ENCODE results near the gene MIER1. TPM values are rescaled to one million over a fixed set of nuclear protein-coding genes. Genes with fewer than 3 reads are reported as not detected.

Gene MIER1
- total and polyA plus RNA-seq, 2 donors (not counting 1 experiment from before 2014, with no cell fraction given), result 7.7 to 55.0 TPM

DNA sequence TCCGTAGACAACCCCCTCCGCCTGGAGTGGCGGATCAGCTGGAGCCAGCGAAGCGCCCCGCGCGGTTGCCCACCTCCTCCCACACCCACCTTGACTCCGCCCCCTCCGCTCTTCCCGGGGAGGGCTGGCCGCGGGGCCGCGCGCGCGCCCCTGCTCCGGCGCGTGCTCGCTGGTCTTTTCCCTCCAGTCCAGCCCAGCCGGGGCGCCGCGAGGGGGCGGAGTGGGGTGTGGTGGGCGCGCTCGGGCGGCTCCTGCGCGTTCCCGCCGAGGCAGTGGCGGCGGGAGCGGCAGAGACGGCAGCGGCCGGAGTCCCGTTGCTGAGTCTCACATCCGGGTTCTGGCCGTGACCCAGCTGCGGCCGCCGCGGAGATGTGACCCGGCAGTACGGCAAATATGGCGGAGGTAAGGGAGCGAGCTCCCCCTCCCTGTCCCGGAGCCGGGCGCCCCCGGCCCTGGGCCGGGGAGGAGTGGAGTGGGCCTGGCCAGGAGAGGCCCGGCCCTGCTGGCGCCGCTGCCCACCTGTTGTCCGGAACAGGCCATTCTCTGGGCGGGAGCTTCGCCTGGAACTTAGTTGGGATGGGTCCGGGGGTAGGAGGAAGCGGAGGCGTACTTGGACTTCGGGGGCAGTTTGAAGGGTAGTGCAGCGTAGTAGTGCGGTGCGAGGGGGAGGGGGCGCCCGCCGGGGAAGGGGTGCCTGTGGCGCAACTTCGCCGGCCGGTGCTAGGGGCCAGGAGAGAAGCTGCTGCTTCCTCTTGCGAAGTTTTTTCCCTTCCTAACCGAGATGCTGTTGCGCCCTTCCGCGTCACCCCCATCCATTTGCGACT is 5.4 kb downstream of the MIER1 start:
- Mint-ChIP-seq H3K4me3 (peak overlapping the region; percentile 94), H3K27me3 (no peaks in the 10 kb centered on the region), H3K9me3 (ENCODE audit: insufficient read depth) (no peaks in the 10 kb centered on the region), H3K27ac (peak overlapping the region; percentile 93), H3K4me1 (peaks cover 53% of the 10 kb centered on the region)
- Histone ChIP-seq H3K79me2 (ENCODE audit: control insufficient read depth, insufficient read depth, low read length) (peaks cover 68% of the 10 kb centered on the region), H4K20me1 (ENCODE audit: control insufficient read depth, insufficient read depth, low read length, poor library complexity, severe bottlenecking) (peaks cover 19% of the 10 kb centered on the region), H3K4me1 (ENCODE audit: control insufficient read depth in 2 of 2, insufficient read depth in 2 of 2, low read length in 2 of 2) (peaks cover 29 to 46% of the 10 kb centered on the region in 2 donors), H3K27ac (ENCODE audit: low read length in 2 of 2) (peak overlapping the region; percentile 82 to 95), H3K27me3 (replicated peaks in 1 of 4; ENCODE audit: control extremely low read depth in 1 of 4, control insufficient read depth in 3 of 4, insufficient read depth in 4 of 4, low read length in 3 of 4) (no peaks in the 10 kb centered on the region), H3K4me3 (ENCODE audit: control extremely low read depth in 1 of 5, extremely low read depth in 1 of 5, insufficient read depth in 1 of 5, low read depth in 2 of 5, low read length in 4 of 5) (peak overlapping the region; percentile 79 to 92 (median 86)), H3K4me2 (replicated peaks; ENCODE audit: low read depth, low read length, poor library complexity, severe bottlenecking) (peak overlapping the region; percentile 76), H3K9me3 (ENCODE audit: control extremely low read depth in 1 of 3, control insufficient read depth in 2 of 3, insufficient read depth in 1 of 3, low read length in 2 of 3) (no peaks in the 10 kb centered on the region), H3K9ac (ENCODE audit: low read length) (peak overlapping the region; percentile 93), H2AFZ (ENCODE audit: insufficient read depth, low read depth, low read length, poor library complexity, severe bottlenecking) (peak overlapping the region; percentile 85), H3K36me3 (replicated peaks in 1 of 2; ENCODE audit: control extremely low read depth in 1 of 2, control insufficient read depth in 1 of 2, extremely low read depth in 1 of 2, insufficient read depth in 2 of 2, low read length in 1 of 2) (no peaks in the 10 kb centered on the region)
- DNase-seq (peak; percentile 96), ATAC-seq (ENCODE audit: low read depth) (peak; percentile 77)
- under 1% methylated on average over 72 of the region's 83 CpGs for WGBS (ENCODE audit: insufficient coverage)
- no peak for TF ChIP-seq EZH2 (IDR thresholded peaks at IDR 0.05; ENCODE audit: borderline replicate concordance, insufficient read depth, low read depth, low read length, poor library complexity, severe bottlenecking)
- TF ChIP-seq, protein P1, sequence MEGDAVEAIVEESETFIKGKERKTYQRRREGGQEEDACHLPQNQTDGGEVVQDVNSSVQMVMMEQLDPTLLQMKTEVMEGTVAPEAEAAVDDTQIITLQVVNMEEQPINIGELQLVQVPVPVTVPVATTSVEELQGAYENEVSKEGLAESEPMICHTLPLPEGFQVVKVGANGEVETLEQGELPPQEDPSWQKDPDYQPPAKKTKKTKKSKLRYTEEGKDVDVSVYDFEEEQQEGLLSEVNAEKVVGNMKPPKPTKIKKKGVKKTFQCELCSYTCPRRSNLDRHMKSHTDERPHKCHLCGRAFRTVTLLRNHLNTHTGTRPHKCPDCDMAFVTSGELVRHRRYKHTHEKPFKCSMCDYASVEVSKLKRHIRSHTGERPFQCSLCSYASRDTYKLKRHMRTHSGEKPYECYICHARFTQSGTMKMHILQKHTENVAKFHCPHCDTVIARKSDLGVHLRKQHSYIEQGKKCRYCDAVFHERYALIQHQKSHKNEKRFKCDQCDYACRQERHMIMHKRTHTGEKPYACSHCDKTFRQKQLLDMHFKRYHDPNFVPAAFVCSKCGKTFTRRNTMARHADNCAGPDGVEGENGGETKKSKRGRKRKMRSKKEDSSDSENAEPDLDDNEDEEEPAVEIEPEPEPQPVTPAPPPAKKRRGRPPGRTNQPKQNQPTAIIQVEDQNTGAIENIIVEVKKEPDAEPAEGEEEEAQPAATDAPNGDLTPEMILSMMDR (IDR thresholded peaks at IDR 0.05), result peak; percentile 37
- ChIA-PET POLR2A (interaction anchor here (1.3 kb wide), 1 partner anchor 172 kb away, joined by 7 read pairs; no protein-coding TSS in a partner anchor), CTCF (interaction anchor here (0.6 to 1.4 kb wide), 6 partner anchors 51 to 223 kb away, joined by 3 to 4 read pairs (median 3); no protein-coding TSS in a partner anchor)
- intact Hi-C loops (cut with micrococcal nuclease), result loop anchor here (1.0 to 10.0 kb wide), 8 partner anchors 52 to 1965 kb away; partner anchors contain the start of genes JAK1, SERBP1 and SLC35D1

Measured in B cell (primary cell).